ENCODE data around the gene ASCL5.

DNA sequence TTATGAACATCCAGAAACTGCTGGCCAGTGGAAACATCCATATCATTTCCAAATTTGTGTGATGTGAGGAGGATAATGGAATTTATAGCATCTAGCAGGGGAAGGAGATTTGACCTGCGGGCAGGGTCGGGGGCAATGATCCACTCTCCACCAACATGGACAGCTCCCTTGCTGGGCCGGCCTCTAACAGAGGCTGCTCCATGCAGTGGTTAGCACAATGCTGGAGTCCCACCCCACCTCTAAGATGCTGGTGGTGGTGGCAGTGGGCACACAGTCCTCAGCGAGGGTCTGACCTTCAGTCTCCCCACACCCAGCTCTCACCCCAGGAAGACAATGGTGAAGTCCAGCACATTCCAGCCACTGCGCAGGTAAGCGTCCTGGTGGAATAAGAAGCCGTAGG lies 33.4 kb downstream of the ASCL5 start:
- TF ChIP-seq POLR2AphosphoS5 (IDR thresholded peaks at IDR 0.05; ENCODE audit: low read depth, low read length) (no peak), POLR2A (IDR thresholded peaks at IDR 0.05; ENCODE audit: low read depth, low read length) (no peak)
